Endothelial cell (in vitro differentiated cells): Measurements from ENCODE around the gene ZNF646. TPM values are rescaled to one million over a fixed set of nuclear protein-coding genes. Genes with fewer than 3 reads are reported as not detected.

Experiments used
- DNase-seq: peaks from one replicate; pipeline ENCODE4 v3.0.0; 2021; ENCODE audit warnings: low spot score
- H3K27ac Mint-ChIP-seq: one replicate; pipeline ENCODE4 v1.8.0; 2021; ENCODE audit warnings: mixed read lengths, inconsistent platforms; ENCODE audit not compliant: unreplicated experiment
- H3K27me3 Mint-ChIP-seq: one replicate; pipeline ENCODE4 v1.8.0; 2021; ENCODE audit warnings: mild to moderate bottlenecking, moderate library complexity, mixed read lengths, inconsistent platforms; ENCODE audit not compliant: unreplicated experiment
- H3K36me3 Mint-ChIP-seq: one replicate; pipeline ENCODE4 v1.8.0; 2021; ENCODE audit warnings: mild to moderate bottlenecking, low read depth, mixed read lengths, inconsistent platforms; ENCODE audit not compliant: unreplicated experiment
- H3K4me1 Mint-ChIP-seq: one replicate; pipeline ENCODE4 v1.8.0; 2021; ENCODE audit warnings: mild to moderate bottlenecking, mixed read lengths, inconsistent platforms; ENCODE audit not compliant: unreplicated experiment
- H3K4me3 Mint-ChIP-seq: one replicate; pipeline ENCODE4 v1.8.0; 2021; ENCODE audit warnings: mild to moderate bottlenecking, mixed read lengths, inconsistent platforms; ENCODE audit not compliant: unreplicated experiment
- H3K9me3 Mint-ChIP-seq: one replicate; pipeline ENCODE4 v1.8.0; 2021; ENCODE audit warnings: mixed read lengths, inconsistent platforms; ENCODE audit not compliant: unreplicated experiment
- CTCF ChIP-seq: fragments of 200-600 bp; sonication (generic); IDR thresholded peaks from one replicate; pipeline ENCODE4 v1.5.0; 2021; ENCODE audit warnings: antibody characterized with exemption; ENCODE audit not compliant: unreplicated experiment
- total RNA-seq: library from RNA; stranded (reverse); fragmentation: NEBNext Ultra II Directional; extraction: Animal tissue kit (Norgen Biotek cat#: 25700); gene quantifications from one replicate; pipeline ENCODE4 v1.2.1, GENCODE V29; 2021; ENCODE audit not compliant: unreplicated experiment

ZNF646 gene
- total RNA-seq, 1 donor from 2014 or later, result 25.5 TPM

- H3K4me3 Mint-ChIP-seq, result peak overlapping the region; percentile 88
- H3K4me1 Mint-ChIP-seq, result peaks cover 16% of the 10 kb centered on the region
- H3K27ac Mint-ChIP-seq, result peak overlapping the region; percentile 26
- DNase-seq, result no peak
- H3K9me3 Mint-ChIP-seq, result no peaks in the 10 kb centered on the region
- peaks cover 28% of the 10 kb centered on the region for H3K36me3 Mint-ChIP-seq
- no peak for TF ChIP-seq CTCF
- peaks cover 22% of the 10 kb centered on the region for H3K27me3 Mint-ChIP-seq
Measured at GRCh38 chr16:31109622-31110021, 35.4 kb downstream of the ZNF646 start.

- no peak for DNase-seq
- no peaks in the 10 kb centered on the region for H3K9me3 Mint-ChIP-seq
- H3K27me3 Mint-ChIP-seq, result peaks cover 22% of the 10 kb centered on the region
- peaks cover 28% of the 10 kb centered on the region for H3K36me3 Mint-ChIP-seq
- H3K4me1 Mint-ChIP-seq, result peaks cover 16% of the 10 kb centered on the region
- peak overlapping the region; percentile 73 for H3K4me3 Mint-ChIP-seq
- peak overlapping the region; percentile 36 for H3K27ac Mint-ChIP-seq
- TF ChIP-seq CTCF, result no peak
Measured at GRCh38 chr16:31110106-31111034, 36.1 kb downstream of the ZNF646 start.

GRCh38 chr16:31111881-31112466 is 37.8 kb downstream of the ZNF646 start:
- H3K36me3 Mint-ChIP-seq, result peaks cover 28% of the 10 kb centered on the region
- DNase-seq, result no peak
- H3K27me3 Mint-ChIP-seq, result peaks cover 27% of the 10 kb centered on the region
- no peak for TF ChIP-seq CTCF
- no peak overlapping the region for H3K27ac Mint-ChIP-seq
- H3K4me1 Mint-ChIP-seq, result peaks cover 16% of the 10 kb centered on the region
- H3K9me3 Mint-ChIP-seq, result no peaks in the 10 kb centered on the region
- peak overlapping the region; percentile 23 for H3K4me3 Mint-ChIP-seq

GRCh38 chr16:31112711-31113110 is 38.5 kb downstream of the ZNF646 start:
- H3K4me3 Mint-ChIP-seq, result no peak overlapping the region
- peaks cover 20% of the 10 kb centered on the region for H3K27me3 Mint-ChIP-seq
- H3K9me3 Mint-ChIP-seq, result no peaks in the 10 kb centered on the region
- DNase-seq, result no peak
- peaks cover 14% of the 10 kb centered on the region for H3K4me1 Mint-ChIP-seq
- peaks cover 25% of the 10 kb centered on the region for H3K36me3 Mint-ChIP-seq
- no peak for TF ChIP-seq CTCF
- H3K27ac Mint-ChIP-seq, result no peak overlapping the region
